ENCODE results near the gene ATP6V1A.

GRCh38 chr3:113721636-113722035, 25.2 kb upstream of the ATP6V1A start:
- no peak for TF ChIP-seq CTCF (IDR thresholded peaks at IDR 0.05)
- no peak for TF ChIP-seq POLR2A (IDR thresholded peaks at IDR 0.05)

Measured in testis (tissue), 2 donors.